Ovary (tissue), 9 donors: ENCODE data around the gene CCDC71. TPM values are rescaled to one million over a fixed set of nuclear protein-coding genes. Genes with fewer than 3 reads are reported as not detected.

Experiments
- DNase-seq, 5 donors: peaks; one replicate each; pipeline ENCODE4 v3.0.0-alpha.2; 2019 to 2020
- H3K27ac ChIP-seq, 2 donors: fragments of 200-600 bp; one replicate each; pipeline versions ENCODE4 v1.5.1 to v1.8.0; 2019 to 2022
- H3K27me3 ChIP-seq: fragments of 200-600 bp; one replicate; pipeline ENCODE4 v1.8.0; 2022
- H3K36me3 ChIP-seq: fragments of 200-600 bp; sonication (generic); one replicate; pipeline ENCODE4 v1.5.1; 2019
- H3K4me1 ChIP-seq: one replicate; pipeline ENCODE4 v1.8.1; 2013; ENCODE audit warnings: mild to moderate bottlenecking, moderate library complexity; ENCODE audit not compliant: insufficient read depth
- H3K4me3 ChIP-seq: fragments of 200-600 bp; sonication (generic); one replicate; pipeline ENCODE4 v1.5.1; 2017
- H3K9me3 ChIP-seq, 2 donors: fragments of 200-600 bp in 1 of 2; sonication (generic) in 1 of 2; one replicate each; pipeline versions ENCODE4 v1.5.1 to v1.8.1; 2013 to 2019; ENCODE audit warnings: mild to moderate bottlenecking in 1 of 2, moderate library complexity in 1 of 2
- CTCF ChIP-seq, 3 donors: fragments of 450-650 bp in 2 of 3; fragments of 200-600 bp in 1 of 3; IDR thresholded peaks; one replicate each; pipeline versions ENCODE4 v1.5.1 to v1.8.0; 2016 to 2022; ENCODE audit warnings: antibody characterized with exemption in 3 of 3, mild to moderate bottlenecking in 1 of 3
- EP300 ChIP-seq: sonication (generic); formaldehyde crosslinking; IDR thresholded peaks from one replicate; pipeline ENCODE4 v1.6.1; 2017; ENCODE audit warnings: antibody characterized with exemption
- POLR2A ChIP-seq: fragments of 450-650 bp; IDR thresholded peaks from one replicate; pipeline ENCODE4 v1.6.1; 2017; ENCODE audit warnings: antibody characterized with exemption, mild to moderate bottlenecking, moderate library complexity
- WGBS, 3 donors: extraction: QIAGEN DNeasy Blood & Tissue Kit in 1 of 3; methylation state at CpG; one replicate each; pipeline versions ENCODE4 v1.1.5 to v1.1.7; 2013 to 2017; 5-methylcytosine and 5-hydroxymethylcytosine counted together
- intact Hi-C, 4 donors: fragments of 100-400 bp; cut with DNase I; formaldehyde crosslinking; loops; one replicate each; pipeline versions ENCODE4 v1.11.0 to v1.15.1; 2022 to 2023
- polyA plus RNA-seq, 2 donors: library from polyadenylated mRNA; stranded (reverse); fragments of 200-250 nt in 1 of 2; fragments of 350-450 nt in 1 of 2; fragmentation: Illumina TruSeq in 1 of 2; extraction: RNeasy Lipid Tissue Mini Kit (QIAGEN cat#74804) in 1 of 2; gene quantifications; one replicate each; pipeline ENCODE4 v1.2.3, GENCODE V29; 2013 to 2014
- total RNA-seq, 7 donors: library from RNA; depleted of rRNA in 2 of 7; stranded (reverse); fragments of >200 nt in 2 of 7; fragmentation: NEBNext Ultra II Directional in 3 of 7; extraction: Animal tissue kit (Norgen Biotek cat#: 25700) in 3 of 7; gene quantifications; one replicate each; pipeline versions ENCODE4 v1.1.0 to v1.2.4, GENCODE V29; 2016 to 2023
- donor health status: DM: no; HTN: no; CAD: no; lungs with moderate emphysema.
- donor health status: DM: no; HTN: no; CAD: no.
- donor health status: Bipolar disorder and iron deficiency.
- donor health status: DM: yes; HTN: yes; CAD: no.
- donor health status: DM: no; HTN: no; CAD: no.
- donor health status: DM: yes; HTN: yes; CAD: no.

The CCDC71 gene
- total and polyA plus RNA-seq, 9 donors, result 6.9 to 39.0 (median 30.9) TPM

GRCh38 chr3:49166752-49167556 is 823 bp upstream of the CCDC71 start:
- Histone ChIP-seq H3K36me3 (no peaks in the 10 kb centered on the region), H3K27me3 (no peaks in the 10 kb centered on the region), H3K9me3 (no peaks in the 10 kb centered on the region), H3K4me1 (no peaks in the 10 kb centered on the region), H3K27ac (peak overlapping the region in 1 of 2 donors; percentile 88), H3K4me3 (peak overlapping the region; percentile 77)
- intact Hi-C loops, result loop anchor here in 2 of 4 donors (2.0 to 10.0 kb wide), 2 partner anchors 174 to 278 kb away; partner anchors contain the start of gene USP4 (in 1 of the 2)
- 84 to 90% (median 87%) methylated on average over 6 of the region's 6 CpGs for WGBS, 3 donors
- no peak for DNase-seq
- TF ChIP-seq EP300, result no peak
- TF ChIP-seq POLR2A, result no peak
- no peak for TF ChIP-seq CTCF (IDR thresholded peaks at IDR 0.05)

GRCh38 chr3:49164983-49165720 is 979 bp downstream of the CCDC71 start:
- Histone ChIP-seq H3K9me3 (no peaks in the 10 kb centered on the region), H3K27ac (peak overlapping the region in 1 of 2 donors; percentile 88), H3K36me3 (no peaks in the 10 kb centered on the region), H3K4me1 (no peaks in the 10 kb centered on the region), H3K4me3 (peak overlapping the region; percentile 77), H3K27me3 (no peaks in the 10 kb centered on the region)
- 20 to 22% (median 21%) methylated on average over 6 of the region's 6 CpGs for WGBS, 3 donors
- intact Hi-C loops, result loop anchor here in 2 of 4 donors (5.0 to 10.0 kb wide), 2 partner anchors 38 to 280 kb away; no protein-coding TSS in a partner anchor
- no peak for DNase-seq
- TF ChIP-seq EP300 (no peak), POLR2A (no peak), CTCF (IDR thresholded peaks at IDR 0.05) (no peak)

- intact Hi-C loops, result loop anchor here in 2 of 4 donors (5.0 to 10.0 kb wide), 2 partner anchors 36 to 281 kb away; no protein-coding TSS in a partner anchor
- H3K9me3 ChIP-seq, result no peaks in the 10 kb centered on the region
- H3K4me1 ChIP-seq, result no peaks in the 10 kb centered on the region
- no peak overlapping the region for H3K27ac ChIP-seq
- no peak for TF ChIP-seq CTCF (IDR thresholded peaks at IDR 0.05)
- TF ChIP-seq EP300, result no peak
- no peak for TF ChIP-seq POLR2A
- no peak overlapping the region for H3K4me3 ChIP-seq
- no peaks in the 10 kb centered on the region for H3K36me3 ChIP-seq
- WGBS, 3 donors, result 87 to 92% (median 88%) methylated on average over 8 of the region's 8 CpGs
- H3K27me3 ChIP-seq, result no peaks in the 10 kb centered on the region
- DNase-seq, result no peak
Observed at GRCh38 chr3:49163609-49164008, 2.5 kb downstream of the CCDC71 start.

GRCh38 chr3:49162751-49163419 is 3.2 kb downstream of the CCDC71 start:
- 81 to 84% (median 82%) methylated on average over 21 of the region's 21 CpGs for WGBS, 3 donors
- no peak overlapping the region for H3K4me3 ChIP-seq
- no peaks in the 10 kb centered on the region for H3K27me3 ChIP-seq
- no peak overlapping the region for H3K27ac ChIP-seq
- no peaks in the 10 kb centered on the region for H3K9me3 ChIP-seq
- no peaks in the 10 kb centered on the region for H3K36me3 ChIP-seq
- DNase-seq, result no peak
- intact Hi-C loops, result loop anchor here in 2 of 4 donors (5.0 to 10.0 kb wide), 2 partner anchors 36 to 282 kb away; no protein-coding TSS in a partner anchor
- no peak for TF ChIP-seq CTCF (IDR thresholded peaks at IDR 0.05)
- TF ChIP-seq POLR2A, result no peak
- no peak for TF ChIP-seq EP300
- H3K4me1 ChIP-seq, result no peaks in the 10 kb centered on the region
